ENCODE data around the gene MED27.

MED27 gene

DNA sequence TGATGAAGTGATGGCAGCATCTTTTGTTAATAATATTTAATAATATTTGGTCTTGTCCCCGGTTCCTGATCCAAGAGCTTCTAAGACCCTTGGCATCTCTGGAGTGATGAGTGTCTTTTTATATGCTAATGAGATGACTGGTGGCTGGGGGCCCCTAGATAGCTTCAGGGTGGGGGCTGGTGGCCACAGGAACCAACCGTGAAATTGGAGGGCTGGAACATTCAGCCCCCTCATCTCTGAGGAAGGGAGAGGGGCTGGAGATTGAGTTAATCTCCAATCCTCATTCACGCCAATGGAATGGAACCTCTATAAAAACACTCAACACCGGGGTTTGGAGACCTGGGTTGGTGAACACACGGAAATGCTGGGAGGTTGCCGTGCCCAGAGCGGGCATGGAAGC lies 261.6 kb downstream of the MED27 start:
- H3K9ac ChIP-seq = no peak overlapping the region
- H3K4me2 ChIP-seq = no peak overlapping the region
- H3K4me1 ChIP-seq = no peaks in the 10 kb centered on the region
- no peaks in the 10 kb centered on the region for H3K36me3 ChIP-seq
- H4K20me1 ChIP-seq = no peaks in the 10 kb centered on the region
- no peak for TF ChIP-seq Cebpa-rat (IDR thresholded peaks at IDR 0.05)
- H3K9me3 ChIP-seq = no peaks in the 10 kb centered on the region
- H3K27ac ChIP-seq = no peak overlapping the region
- H3K27me3 ChIP-seq = no peaks in the 10 kb centered on the region
- no peak overlapping the region for H3K4me3 ChIP-seq

DNA sequence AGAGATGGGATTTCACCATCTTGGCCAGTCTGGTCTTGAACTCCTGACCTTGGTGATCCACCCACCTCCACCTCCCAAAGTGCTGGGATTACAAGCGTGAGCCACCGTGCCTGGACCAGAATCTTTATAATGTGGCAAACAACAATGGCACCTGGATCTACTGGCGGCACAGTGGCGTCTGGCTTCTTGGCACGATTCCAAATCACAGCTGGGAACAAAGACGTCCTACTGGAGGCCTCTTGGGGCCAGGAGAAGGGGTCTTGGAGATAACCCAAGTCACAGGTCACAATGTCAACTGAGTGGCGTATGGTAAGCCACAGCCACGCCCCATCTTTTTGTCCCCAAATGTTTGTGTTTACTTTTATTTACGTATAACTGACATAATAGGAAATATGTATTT lies 262.0 kb downstream of the MED27 start:
- no peaks in the 10 kb centered on the region for H3K27me3 ChIP-seq
- no peak for TF ChIP-seq Cebpa-rat (IDR thresholded peaks at IDR 0.05)

DNA sequence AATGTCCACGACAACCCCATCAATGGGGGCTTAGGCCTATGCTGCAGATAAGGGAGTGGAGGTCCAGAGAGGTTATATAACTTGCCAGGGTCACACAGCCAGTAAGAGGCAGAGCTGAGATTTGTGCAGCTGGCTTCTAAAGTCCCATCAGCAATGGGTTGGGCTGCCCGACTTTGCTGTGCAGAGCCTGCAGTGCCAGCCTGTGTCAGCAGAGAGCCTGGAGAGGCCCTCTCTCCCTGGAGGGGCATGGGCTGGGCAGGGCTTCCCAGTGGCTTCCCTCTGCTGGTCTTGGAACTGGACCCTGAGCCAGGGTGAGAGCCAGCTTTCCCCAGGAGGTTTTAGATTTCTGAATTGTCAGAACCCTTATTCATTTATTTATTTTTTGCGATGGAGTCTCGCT lies 262.6 kb downstream of the MED27 start:
- no peak overlapping the region for H3K4me2 ChIP-seq
- no peaks in the 10 kb centered on the region for H3K27me3 ChIP-seq
- H3K9me3 ChIP-seq = no peaks in the 10 kb centered on the region
- no peak for TF ChIP-seq Cebpa-rat (IDR thresholded peaks at IDR 0.05)
- H3K4me1 ChIP-seq = no peaks in the 10 kb centered on the region
- no peak overlapping the region for H3K27ac ChIP-seq
- H3K36me3 ChIP-seq = no peaks in the 10 kb centered on the region
- H4K20me1 ChIP-seq = no peaks in the 10 kb centered on the region
- H3K4me3 ChIP-seq = no peak overlapping the region
- no peak overlapping the region for H3K9ac ChIP-seq

More for the DNA sequence above, 262.0 kb downstream of the MED27 start:
- Histone ChIP-seq H4K20me1 (no peaks in the 10 kb centered on the region), H3K4me2 (no peak overlapping the region), H3K27ac (no peak overlapping the region), H3K9ac (no peak overlapping the region), H3K4me3 (no peak overlapping the region), H3K36me3 (no peaks in the 10 kb centered on the region), H3K4me1 (no peaks in the 10 kb centered on the region), H3K9me3 (no peaks in the 10 kb centered on the region)

DNA sequence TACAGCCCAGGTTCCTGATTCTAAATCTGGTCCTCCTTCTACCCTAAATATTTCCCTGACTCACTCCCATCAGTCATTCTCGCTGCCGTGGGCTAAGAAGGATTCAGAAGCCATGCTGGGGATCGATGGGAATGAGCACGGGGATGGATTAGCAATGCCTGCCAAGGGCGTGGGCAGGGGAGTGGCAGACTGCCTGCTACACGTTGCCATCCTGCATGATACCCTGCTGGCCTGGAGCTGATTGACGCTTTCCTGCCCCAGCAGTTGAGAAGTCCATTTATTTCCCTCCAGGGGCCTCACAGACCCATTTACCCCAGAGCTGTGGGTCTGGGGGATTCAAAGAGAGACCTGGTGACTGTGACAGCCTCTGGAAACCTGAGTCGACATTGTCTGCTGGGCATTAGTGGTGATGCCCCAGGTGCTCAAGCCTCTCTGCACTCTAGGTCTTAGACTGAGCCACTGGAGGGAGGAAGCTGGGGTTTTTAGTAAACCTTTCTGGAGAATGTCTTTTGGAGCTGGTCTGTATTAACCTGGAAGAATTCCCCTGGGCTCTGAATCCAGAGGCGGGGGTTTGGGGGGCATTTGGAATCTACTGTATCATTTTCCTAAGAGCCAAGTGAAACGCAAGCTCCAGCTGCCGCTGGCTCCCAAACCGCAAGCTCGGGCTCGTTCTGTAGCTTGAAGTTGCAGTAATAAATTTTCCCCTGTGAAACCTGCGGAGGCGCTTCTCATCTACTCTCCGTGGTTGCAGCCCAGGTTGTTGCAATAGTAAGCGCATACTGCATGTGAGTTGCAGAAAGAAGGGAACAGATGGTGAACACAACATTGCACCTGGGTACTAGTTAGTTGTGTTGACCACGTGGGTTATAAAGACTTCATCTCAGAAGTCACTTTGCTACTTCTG lies 263.4 kb downstream of the MED27 start:
- no peak for TF ChIP-seq Cebpa-rat (IDR thresholded peaks at IDR 0.05)
- Histone ChIP-seq H3K4me2 (no peak overlapping the region), H3K4me1 (no peaks in the 10 kb centered on the region), H3K9me3 (no peaks in the 10 kb centered on the region), H3K9ac (no peak overlapping the region), H3K36me3 (no peaks in the 10 kb centered on the region), H3K27ac (no peak overlapping the region), H3K27me3 (no peaks in the 10 kb centered on the region), H3K4me3 (no peak overlapping the region), H4K20me1 (no peaks in the 10 kb centered on the region)

DNA sequence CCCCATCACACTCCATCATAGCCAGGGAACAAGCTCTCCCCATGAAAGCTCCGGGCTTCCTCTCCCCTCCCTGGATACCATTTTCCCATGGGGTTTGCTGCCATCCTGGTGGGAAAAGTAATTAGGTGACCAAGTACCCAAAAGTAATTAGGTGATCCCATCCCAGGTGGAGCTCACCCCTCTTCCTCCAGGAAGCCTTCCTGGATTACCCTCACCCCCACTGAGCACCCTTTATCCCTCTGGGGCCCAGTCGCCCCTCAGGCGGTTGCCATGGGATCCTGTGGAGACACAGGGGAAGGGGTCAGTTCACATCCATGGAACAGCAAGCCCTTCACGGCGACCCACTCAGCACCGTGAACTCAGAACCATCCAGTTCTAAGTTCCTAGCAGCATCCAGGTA lies 265.0 kb downstream of the MED27 start:
- H3K27me3 ChIP-seq = no peaks in the 10 kb centered on the region
- no peaks in the 10 kb centered on the region for H3K36me3 ChIP-seq
- no peak overlapping the region for H3K27ac ChIP-seq
- H3K9ac ChIP-seq = no peak overlapping the region
- no peak for TF ChIP-seq Cebpa-rat (IDR thresholded peaks at IDR 0.05)
- H4K20me1 ChIP-seq = no peaks in the 10 kb centered on the region
- H3K4me1 ChIP-seq = no peaks in the 10 kb centered on the region; the same call in 1 of the 2 replicates
- H3K9me3 ChIP-seq = no peaks in the 10 kb centered on the region
- no peak overlapping the region for H3K4me2 ChIP-seq
- H3K4me3 ChIP-seq = no peak overlapping the region

DNA sequence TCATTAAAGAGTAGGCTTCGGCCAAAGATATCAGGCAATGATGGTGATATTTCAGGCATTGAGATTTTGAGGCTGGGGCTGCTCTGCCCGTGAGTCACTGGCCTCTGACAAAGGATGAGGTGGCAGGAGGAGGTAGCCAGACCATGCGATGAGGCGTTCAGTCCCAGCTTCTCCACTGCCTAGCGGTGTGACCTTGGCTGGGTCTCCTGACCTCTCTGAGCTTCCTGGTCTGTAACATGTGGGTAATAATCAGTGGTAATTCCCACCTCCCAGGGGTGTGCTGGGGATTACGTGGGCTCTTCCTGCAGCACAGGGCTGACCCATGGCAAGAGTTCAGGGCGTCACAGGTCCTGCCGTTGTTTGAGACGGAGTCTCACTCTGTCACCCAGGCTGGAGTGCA lies 266.6 kb downstream of the MED27 start:
- Histone ChIP-seq H3K9ac (no peak overlapping the region), H3K27ac (no peak overlapping the region), H3K9me3 (no peaks in the 10 kb centered on the region), H3K4me1 (no peaks in the 10 kb centered on the region; the same call in 1 of the 2 replicates), H3K4me2 (no peak overlapping the region), H4K20me1 (no peaks in the 10 kb centered on the region), H3K27me3 (no peaks in the 10 kb centered on the region), H3K4me3 (no peak overlapping the region), H3K36me3 (no peaks in the 10 kb centered on the region)
- TF ChIP-seq Cebpa-rat (IDR thresholded peaks at IDR 0.05) = no peak

DNA sequence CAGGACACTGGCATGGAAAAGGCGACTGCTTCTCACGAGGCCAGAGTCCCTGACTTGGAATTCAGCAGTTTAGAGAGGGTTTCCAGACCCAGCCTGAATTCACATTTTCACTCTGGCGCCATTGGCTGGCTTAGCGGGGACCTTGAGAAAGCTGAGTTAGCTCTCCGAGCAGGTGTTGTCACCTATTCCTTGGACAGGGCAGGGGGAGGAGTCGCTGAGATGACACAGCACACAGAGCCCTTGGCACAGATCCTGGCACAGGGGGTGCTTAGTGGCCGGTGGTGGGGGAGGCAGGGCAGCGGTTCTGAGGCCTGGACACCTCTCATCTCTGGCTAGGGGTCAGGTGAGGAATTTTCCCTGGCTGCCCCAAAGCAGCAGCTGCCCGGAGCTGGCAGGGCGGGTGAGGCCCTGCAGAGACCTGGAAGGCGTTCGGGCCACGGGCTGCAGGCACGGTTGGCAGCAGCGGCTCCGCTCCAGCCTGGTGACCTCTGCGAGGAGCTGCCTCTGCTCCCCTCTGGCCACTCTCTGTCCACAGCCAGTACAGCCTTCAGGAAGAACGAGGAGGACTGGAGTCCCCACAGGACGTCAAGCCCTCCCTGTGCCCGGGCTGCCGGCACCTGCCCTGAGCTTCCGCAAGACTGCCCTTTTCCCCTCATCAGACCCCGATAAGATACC lies 267.4 kb downstream of the MED27 start:
- H3K27me3 ChIP-seq = no peaks in the 10 kb centered on the region
- no peak for TF ChIP-seq Cebpa-rat (IDR thresholded peaks at IDR 0.05)
- H3K4me1 ChIP-seq = no peaks in the 10 kb centered on the region; the same call in 1 of the 2 replicates
- no peak overlapping the region for H3K4me2 ChIP-seq
- H3K4me3 ChIP-seq = no peak overlapping the region
- no peaks in the 10 kb centered on the region for H3K36me3 ChIP-seq
- no peak overlapping the region for H3K9ac ChIP-seq
- H4K20me1 ChIP-seq = no peaks in the 10 kb centered on the region
- no peaks in the 10 kb centered on the region for H3K9me3 ChIP-seq
- H3K27ac ChIP-seq = no peak overlapping the region

DNA sequence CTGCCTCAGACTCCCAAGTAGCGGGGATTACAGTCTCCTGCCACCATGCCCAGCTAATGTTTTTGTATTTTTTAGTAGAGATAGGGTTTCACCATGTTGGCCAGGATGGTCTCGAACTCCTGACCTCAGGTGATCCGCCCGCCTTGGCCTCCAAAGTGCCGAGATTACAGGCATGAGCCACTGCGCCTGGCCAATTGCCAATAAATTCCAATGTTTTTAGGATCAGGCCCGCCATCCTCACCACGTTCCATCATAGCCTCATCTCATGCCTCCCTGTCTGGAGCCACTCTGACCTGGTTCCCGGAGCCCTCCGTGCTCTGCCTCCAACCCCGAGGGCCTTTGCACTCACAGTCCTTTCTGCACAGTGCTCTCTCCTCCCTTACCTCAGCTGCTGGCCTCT lies 268.3 kb downstream of the MED27 start:
- H3K27ac ChIP-seq = no peak overlapping the region
- no peaks in the 10 kb centered on the region for H3K27me3 ChIP-seq
- H4K20me1 ChIP-seq = no peaks in the 10 kb centered on the region
- no peaks in the 10 kb centered on the region for H3K9me3 ChIP-seq
- no peak for TF ChIP-seq Cebpa-rat (IDR thresholded peaks at IDR 0.05)
- no peak overlapping the region for H3K9ac ChIP-seq
- no peaks in the 10 kb centered on the region for H3K36me3 ChIP-seq
- H3K4me2 ChIP-seq = no peak overlapping the region
- H3K4me3 ChIP-seq = no peak overlapping the region
- H3K4me1 ChIP-seq = no peaks in the 10 kb centered on the region; the same call in 1 of the 2 replicates

DNA sequence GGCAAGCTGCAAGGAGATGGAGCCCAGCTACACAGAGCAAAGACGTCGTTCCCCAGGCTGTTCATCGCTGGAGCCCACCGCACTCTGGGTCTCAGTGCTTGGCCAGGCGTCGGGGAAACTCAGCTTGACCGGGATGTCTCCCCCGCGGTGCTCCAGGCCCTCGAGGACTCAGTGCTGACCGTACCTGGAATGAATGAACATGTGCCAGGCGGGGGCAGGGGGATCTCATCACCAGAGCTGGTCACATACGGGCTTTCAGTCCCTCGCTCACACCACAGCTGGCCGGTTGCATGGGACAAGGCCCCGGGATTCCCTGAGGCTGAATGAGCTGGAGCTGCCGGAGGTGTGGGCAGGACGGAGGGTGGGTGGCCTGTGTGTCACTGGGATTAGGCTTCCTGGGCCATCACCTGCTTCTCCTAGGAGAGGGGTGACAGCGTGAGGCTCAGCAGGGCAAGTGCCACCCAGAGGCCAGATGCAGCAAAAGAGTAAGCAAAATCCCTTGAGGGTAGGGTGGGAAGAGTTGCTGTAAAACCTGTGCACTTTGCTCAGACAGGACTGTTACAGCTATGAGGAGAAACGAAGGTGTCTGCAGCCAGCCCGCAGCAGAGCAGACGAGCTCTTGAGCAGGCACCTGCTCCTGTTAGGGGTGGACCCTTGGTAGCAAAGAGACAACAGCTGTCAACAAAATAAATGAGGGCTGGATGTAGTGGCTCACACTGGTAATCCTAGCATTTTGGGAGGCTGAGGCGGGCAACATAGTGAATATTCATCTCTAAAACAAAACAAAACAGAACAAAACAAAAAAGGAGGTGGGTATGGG lies 269.1 kb downstream of the MED27 start:
- no peak overlapping the region for H3K4me2 ChIP-seq
- no peak overlapping the region for H3K4me3 ChIP-seq
- no peak overlapping the region for H3K9ac ChIP-seq
- no peak overlapping the region for H3K27ac ChIP-seq
- H3K27me3 ChIP-seq = no peaks in the 10 kb centered on the region
- H3K4me1 ChIP-seq = no peaks in the 10 kb centered on the region; the same call in 1 of the 2 replicates
- H3K9me3 ChIP-seq = no peaks in the 10 kb centered on the region
- TF ChIP-seq Cebpa-rat (IDR thresholded peaks at IDR 0.05) = no peak
- H4K20me1 ChIP-seq = no peaks in the 10 kb centered on the region
- no peaks in the 10 kb centered on the region for H3K36me3 ChIP-seq

Measured in BLaER1 (cell line).